GM12878 (cell line): ENCODE data around the gene ARHGDIG. TPM values are rescaled to one million over a fixed set of nuclear protein-coding genes. Genes with fewer than 3 reads are reported as not detected.

ENCODE experiments used
- ATAC-seq: fragments of 200-7000 bp; cut with Tn5 transposase; 3 replicates; pipeline ENCODE4 v1.9.1; 2020; ENCODE audit warnings: mild to moderate bottlenecking, moderate library complexity
- BruUV-seq: library from RNA; stranded (reverse); fragments of 400-500 nt; replicated peaks from 2 replicates; lab custom pipeline; 2021; lab: Mats Ljungman, UMichigan
- CTCF ChIA-PET: fragments of 300-600 bp; sonication (Branson Sonifier 250); formaldehyde crosslinking; extraction: SDS; loops from one replicate; lab custom pipeline; 2021; ENCODE audit warnings: inconsistent platforms; lab: Yijun Ruan, JAX
- POLR2A ChIA-PET: fragments of 350-600 bp; formaldehyde crosslinking; extraction: SDS; loops from one replicate; lab custom pipeline; 2021; ENCODE audit warnings: inconsistent platforms; lab: Charles Lee
- RAD21 ChIA-PET: fragments of 300-600 bp; sonication (Branson Sonifier 250); formaldehyde crosslinking; loops from one replicate; lab custom pipeline; 2023; ENCODE audit warnings: antibody characterized with exemption; ENCODE audit not compliant: unreplicated experiment; lab: Charles Lee
- SMC1A ChIA-PET: fragments of 300-600 bp; sonication (Branson Sonifier 250); formaldehyde crosslinking; loops from one replicate; lab custom pipeline; 2023; ENCODE audit not compliant: unreplicated experiment, uncharacterized antibody; lab: Charles Lee
- DNase-seq: peaks from one replicate; pipeline ENCODE4 v3.0.0-alpha.2; 2011; ENCODE audit warnings: low read depth, low spot score
- FAIRE-seq: peaks from 3 replicates; lab custom pipeline; 2011; peaks lifted over from hg19 to GRCh38; lab: Jason Lieb, UNC
- H2AFZ ChIP-seq: 2 replicates; pipeline ENCODE4 v1.6.0; 2011; ENCODE audit warnings: low read depth, low read length, control low read depth; ENCODE audit not compliant: control insufficient read depth
- H3K27ac ChIP-seq: 2 replicates; pipeline ENCODE4 v1.5.1; 2011; ENCODE audit warnings: control low read depth; ENCODE audit not compliant: control insufficient read depth, insufficient read depth
- H3K27me3 ChIP-seq, 2 experiments: replicated peaks in 1 of 2; 2 replicates each; pipeline versions ENCODE4 v1.6.0 to v1.6.1; 2011; ENCODE audit warnings: low read length in 1 of 2; ENCODE audit not compliant: control insufficient read depth in 2 of 2, insufficient read depth in 2 of 2
- H3K36me3 ChIP-seq, 2 experiments: 2 replicates each; pipeline ENCODE4 v1.5.1; 2011; ENCODE audit warnings: low read length in 1 of 2; ENCODE audit not compliant: control insufficient read depth in 2 of 2, insufficient read depth in 2 of 2
- H3K4me1 ChIP-seq: 2 replicates; pipeline ENCODE4 v1.6.1; 2011; ENCODE audit warnings: mild to moderate bottlenecking, low read length, moderate library complexity, mixed read lengths; ENCODE audit not compliant: control insufficient read depth, insufficient read depth
- H3K4me2 ChIP-seq: 2 replicates; pipeline ENCODE4 v1.6.0; 2011; ENCODE audit warnings: control low read depth; ENCODE audit not compliant: control insufficient read depth, insufficient read depth
- H3K4me3 ChIP-seq: fragments of 200-600 bp; sonication (generic); 2 replicates; pipeline ENCODE4 v1.5.1; 2016
- H3K79me2 ChIP-seq: 2 replicates; pipeline ENCODE4 v1.6.0; 2011; ENCODE audit warnings: low read length; ENCODE audit not compliant: control insufficient read depth, insufficient read depth
- H3K9ac ChIP-seq: 2 replicates; pipeline ENCODE4 v1.8.0; 2011; ENCODE audit warnings: low read length, control low read depth, mixed read lengths; ENCODE audit not compliant: control insufficient read depth, insufficient read depth
- H3K9me3 ChIP-seq: replicated peaks from 3 replicates; pipeline ENCODE4 v1.5.1; 2011; ENCODE audit warnings: mild to moderate bottlenecking, low read length; ENCODE audit not compliant: control insufficient read depth, insufficient read depth
- H4K20me1 ChIP-seq: 2 replicates; pipeline ENCODE4 v1.6.0; 2011; ENCODE audit not compliant: control insufficient read depth, insufficient read depth
- BCLAF1 ChIP-seq: fragments of 450-650 bp; IDR thresholded peaks from 2 replicates; pipeline ENCODE4 v1.6.1; 2017; ENCODE audit warnings: antibody characterized with exemption, mild to moderate bottlenecking, moderate library complexity
- BHLHE40 ChIP-seq, 2 experiments: fragments of 450-650 bp in 1 of 2; IDR thresholded peaks; 2 replicates each; pipeline ENCODE4 v1.6.1; 2011 to 2017; ENCODE audit warnings: low read depth in 2 of 2, borderline replicate concordance in 1 of 2, improper control_type of control experiment in 1 of 2, low read length in 1 of 2, mild to moderate bottlenecking in 1 of 2
- CEBPZ ChIP-seq: fragments of 150-350 bp; IDR thresholded peaks from 2 replicates; pipeline ENCODE4 v1.6.1; 2016; ENCODE audit warnings: low read depth, low read length
- ETV6 ChIP-seq, 2 experiments: fragments of 450-650 bp in 1 of 2; IDR thresholded peaks in 1 of 2; conservative IDR thresholded peaks in 1 of 2; 2 replicates each; pipeline ENCODE4 v1.6.1; 2014; ENCODE audit warnings: antibody characterized with exemption in 1 of 2, borderline replicate concordance in 1 of 2, low read depth in 1 of 2, mild to moderate bottlenecking in 1 of 2, moderate library complexity in 1 of 2
- JUND ChIP-seq: IDR thresholded peaks from 2 replicates; pipeline ENCODE4 v1.6.1; 2012; ENCODE audit warnings: low read depth, mild to moderate bottlenecking, low read length, improper control_type of control experiment, moderate library complexity
- POLR2AphosphoS2 ChIP-seq: IDR thresholded peaks from 2 replicates; pipeline ENCODE4 v1.6.1; 2011; ENCODE audit warnings: low read depth, mild to moderate bottlenecking, low read length, improper control_type of control experiment, moderate library complexity
- RB1 ChIP-seq: fragments of 450-650 bp; formaldehyde crosslinking; IDR thresholded peaks from 2 replicates; pipeline ENCODE4 v1.6.1; 2017; ENCODE audit warnings: mild to moderate bottlenecking, borderline replicate concordance
- RUNX3 ChIP-seq: IDR thresholded peaks from 2 replicates; pipeline ENCODE4 v1.6.1; 2012; ENCODE audit warnings: low read length, inconsistent platforms
- TBL1XR1 ChIP-seq: IDR thresholded peaks from 2 replicates; pipeline ENCODE4 v1.6.1; 2012; ENCODE audit warnings: low read depth, low read length, improper control_type of control experiment
- ZNF274 ChIP-seq: IDR thresholded peaks from one replicate; pipeline ENCODE4 v1.8.0; 2011; ENCODE audit not compliant: insufficient read length, insufficient read depth
- ZNF592 ChIP-seq: fragments of 450-650 bp; IDR thresholded peaks from 2 replicates; pipeline ENCODE4 v1.6.1; 2017; ENCODE audit warnings: mild to moderate bottlenecking, moderate library complexity
- WGBS: methylation state at CpG from one replicate; pipeline ENCODE4 v1.1.6; 2016; ENCODE audit warnings: low lambda C conversion rate; ENCODE audit not compliant: insufficient replicate concordance, insufficient coverage; ENCODE audit errors: missing lambda C conversion rate; 5-methylcytosine and 5-hydroxymethylcytosine counted together
- in situ Hi-C: fragments of 300-500 bp; cut with MboI; formaldehyde crosslinking; loops from 9 replicates; pipeline ENCODE4 v1.14.3; 2018; ENCODE audit warnings: mixed read lengths
- intact Hi-C: fragments of 100-400 bp; cut with micrococcal nuclease; formaldehyde crosslinking; loops from one replicate; pipeline ENCODE4 v1.14.2; 2022; ENCODE audit not compliant: unreplicated experiment
- polyA plus RNA-seq, 11 experiments: library from polyadenylated mRNA; depleted of rRNA in 4 of 11; unstranded in 6 of 11; stranded (reverse) in 5 of 11; fragments of >200 nt; fragmentation: Nextera tagmentation in 4 of 11; fragmentation: Illumina TruSeq in 1 of 11; extraction: Ambion mirVana in 4 of 11; extraction: Trizol in 1 of 11; gene quantifications; 1 replicate in 1 of 11; 2 replicates in 10 of 11; pipeline versions ENCODE4 v1.2.1 to v1.2.3, GENCODE V29; 2011 to 2016; ENCODE audit warnings: inconsistent platforms in 2 of 11, missing spikeins in 2 of 11, low read depth in 1 of 11
- total RNA-seq, 4 experiments: library from RNA; depleted of rRNA in 3 of 4; stranded (reverse); fragments of >200 nt in 3 of 4; fragmentation: Illumina TruSeq in 1 of 4; extraction: Trizol in 1 of 4; gene quantifications; 2 replicates each; pipeline versions ENCODE4 v1.2.1 to v1.2.3, GENCODE V29; 2013 to 2021

ARHGDIG gene
- total and polyA plus RNA-seq, 10 of the 15 experiments (the other 5 are each of a cell fraction or from before 2014, with no cell fraction given), result not detected

- in situ Hi-C loops, result no loop called here
- RAD21 ChIA-PET, result interaction anchor here (0.6 kb wide), 1 partner anchor 131 kb away, joined by 3 read pairs; no protein-coding TSS in a partner anchor
- TF ChIP-seq BHLHE40 (IDR thresholded peaks at IDR 0.05; ENCODE audit: borderline replicate concordance in 1 of 2, low read depth in 2 of 2, low read length in 1 of 2), result no peak
- TF ChIP-seq RB1, result no peak
- no peak for TF ChIP-seq ETV6 (conservative IDR thresholded peaks at IDR 0.05 in 1 of 2, IDR thresholded peaks at IDR 0.05 in 1 of 2; ENCODE audit: borderline replicate concordance in 1 of 2, low read depth in 1 of 2)
- no peak for TF ChIP-seq RUNX3
- TF ChIP-seq BCLAF1, result no peak
- TF ChIP-seq JUND, result no peak
- no peak for TF ChIP-seq CEBPZ
- no peak for TF ChIP-seq ZNF274
- TF ChIP-seq ZNF592, result no peak
- TF ChIP-seq TBL1XR1, result no peak
- TF ChIP-seq POLR2AphosphoS2, result no peak
Observed at GRCh38 chr16:268141-269053, 12.0 kb upstream of the ARHGDIG start.

More at GRCh38 chr16:268141-269053, 12.0 kb upstream of the ARHGDIG start:
- no peak overlapping the region for H3K4me2 ChIP-seq
- no peak overlapping the region for H3K4me3 ChIP-seq
- SMC1A ChIA-PET, result no interaction called here
- no peak for DNase-seq
- no peaks in the 10 kb centered on the region for H3K27me3 ChIP-seq
- intact Hi-C loops, result no loop called here
- BruUV-seq, result no TSS peak
- H3K27ac ChIP-seq, result no peak overlapping the region
- H3K79me2 ChIP-seq, result no peaks in the 10 kb centered on the region
- CTCF ChIA-PET, result no interaction called here
- H3K9ac ChIP-seq, result no peak overlapping the region
- no peak overlapping the region for H2AFZ ChIP-seq
- H4K20me1 ChIP-seq, result no peaks in the 10 kb centered on the region
- POLR2A ChIA-PET, result no interaction called here
- no peaks in the 10 kb centered on the region for H3K9me3 ChIP-seq
- no peak for FAIRE-seq
- H3K4me1 ChIP-seq, result no peaks in the 10 kb centered on the region
- H3K36me3 ChIP-seq, result no peaks in the 10 kb centered on the region
- 81% methylated on average over 39 of the region's 40 CpGs for WGBS
- no peak for ATAC-seq
